NCI-H128 (cell line): ENCODE results near the gene SLC38A3.
"Not testable (repeated sequence)": the region's sequence is repeated elsewhere in the genome, so short reads cannot be mapped to it uniquely, and the experiment has no call there.

ENCODE experiments used
- DNase-seq: peaks from one replicate; lab custom pipeline; 2025; ENCODE audit not compliant: unreplicated experiment; lab: John Stamatoyannopoulos, UW

Gene SLC38A3

GRCh38 chr3:50230104-50230793, 25.2 kb downstream of the SLC38A3 start:
- no peak for DNase-seq

- DNase-seq, result no peak
These were observed 25.7 kb downstream of the SLC38A3 start for GRCh38 chr3:50230794-50231125.

- no peak for DNase-seq
These were observed 26.5 kb downstream of the SLC38A3 start for GRCh38 chr3:50231581-50231980.

DNA sequence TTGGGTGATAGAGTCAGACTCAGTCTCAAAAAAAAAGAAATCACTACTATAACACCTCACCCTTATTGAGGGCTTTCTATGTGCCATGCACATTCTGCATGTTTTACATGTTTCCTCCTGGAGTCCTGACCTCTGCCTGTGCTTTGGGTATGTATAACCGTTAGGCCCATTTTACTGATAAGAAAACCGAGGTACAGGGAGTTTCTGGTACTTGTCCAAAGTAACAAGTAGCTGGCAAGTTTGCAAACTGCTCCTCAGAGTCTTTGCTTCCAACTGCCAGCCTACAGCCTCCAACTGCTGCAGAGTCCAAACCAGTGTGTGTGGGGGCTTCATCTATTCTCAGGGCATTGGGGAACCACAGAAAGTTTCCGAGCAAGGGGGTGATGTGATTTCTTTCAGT, 27.2 kb downstream of the SLC38A3 start:
- DNase-seq, result no peak

- no peak for DNase-seq
These were observed 28.1 kb downstream of the SLC38A3 start for GRCh38 chr3:50233176-50233575.

GRCh38 chr3:50235716-50236483, 30.8 kb downstream of the SLC38A3 start, which contains the start of gene GNAI2:
TSS of gene GNAI2 (plus strand) at chr3:50236204. CDS start at chr3:50236336, 132 bp downstream.
- DNase-seq, result peak; percentile 91

DNA sequence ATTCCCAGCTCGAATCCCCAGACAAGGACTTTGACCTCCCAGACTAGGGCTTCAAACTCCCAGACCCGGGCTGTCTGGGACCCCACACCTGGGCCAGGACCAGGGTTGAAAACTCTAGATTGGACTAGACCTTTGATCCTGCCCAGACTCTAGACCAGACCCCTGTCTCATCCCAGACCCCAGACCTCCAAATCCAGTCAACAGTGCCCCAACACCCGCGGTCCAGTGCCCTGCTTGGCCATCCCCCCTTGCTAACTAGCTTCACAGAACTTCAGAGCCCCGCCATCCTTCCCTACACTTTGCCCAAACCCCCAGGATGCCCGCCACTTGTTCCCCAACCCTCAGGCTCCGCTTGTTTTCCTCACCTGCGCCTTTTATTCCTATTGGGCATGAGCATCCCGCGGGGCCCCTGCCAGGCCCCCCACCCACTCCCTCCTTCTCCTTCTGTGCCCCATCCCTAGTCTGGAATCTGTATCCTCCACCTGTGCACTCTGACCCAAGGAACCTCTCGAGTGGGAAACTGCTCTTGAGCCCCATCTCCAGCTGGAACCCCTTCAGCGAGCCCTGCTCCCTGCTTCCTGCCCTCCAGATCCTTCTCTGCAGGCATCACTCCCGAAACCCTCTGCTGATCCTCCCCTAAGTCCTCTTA, 31.5 kb downstream of the SLC38A3 start:
- no peak for DNase-seq

DNA sequence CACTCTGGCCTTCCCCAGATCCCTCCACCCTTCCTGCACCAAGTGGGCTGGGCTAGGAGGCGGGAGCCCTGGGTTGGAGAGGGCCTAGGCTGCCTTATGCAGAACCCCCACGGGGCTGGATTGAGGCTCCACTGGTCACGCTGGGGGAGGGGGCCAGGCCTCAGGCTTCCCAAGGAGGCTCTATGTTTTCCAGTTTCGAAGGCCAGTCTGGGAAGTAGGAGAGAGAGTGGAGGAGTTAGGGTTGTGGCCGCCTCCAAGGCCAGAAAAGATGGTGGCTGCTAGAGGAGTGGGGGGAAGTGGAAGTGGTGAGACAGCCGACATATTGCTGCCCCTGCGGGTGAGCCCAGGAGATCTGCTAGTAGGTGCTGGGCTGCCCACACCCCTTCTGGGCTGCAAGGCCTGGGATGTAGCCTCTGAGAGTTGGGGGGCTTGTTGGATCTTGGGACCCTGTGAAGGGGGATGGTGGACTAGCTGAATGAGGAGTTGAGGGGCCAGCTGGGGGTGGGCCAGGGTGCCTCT, 32.1 kb downstream of the SLC38A3 start:
- DNase-seq, result no peak

- DNase-seq, result no peak
These were observed 32.9 kb downstream of the SLC38A3 start for GRCh38 chr3:50237754-50238548.

GRCh38 chr3:50238549-50239026, 33.5 kb downstream of the SLC38A3 start:
- DNase-seq, result no peak

- DNase-seq, result no peak
These were observed 34.6 kb downstream of the SLC38A3 start for GRCh38 chr3:50239649-50240048.

DNA sequence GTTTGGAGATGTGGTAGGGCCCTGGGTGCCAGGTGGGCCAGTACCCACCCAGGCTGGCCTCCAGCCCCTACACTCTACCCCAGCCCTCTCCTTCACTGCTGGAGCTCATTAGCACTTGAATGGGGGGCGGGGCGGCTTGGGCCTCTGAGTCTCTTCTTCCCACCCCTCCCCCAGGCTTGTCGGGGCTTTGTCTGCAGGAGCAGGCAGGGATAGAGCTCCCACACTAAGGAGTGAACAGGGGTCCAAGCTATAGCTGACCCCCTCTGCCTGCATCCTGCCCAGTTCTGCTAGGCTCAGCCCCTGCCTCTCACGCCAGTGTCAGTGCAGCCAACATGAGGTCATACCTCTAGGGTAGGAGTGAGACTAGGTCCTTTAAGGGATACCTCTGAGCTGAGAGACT, 36.1 kb downstream of the SLC38A3 start:
- no peak for DNase-seq

GRCh38 chr3:50241713-50242380, 36.8 kb downstream of the SLC38A3 start:
- no peak for DNase-seq

DNA sequence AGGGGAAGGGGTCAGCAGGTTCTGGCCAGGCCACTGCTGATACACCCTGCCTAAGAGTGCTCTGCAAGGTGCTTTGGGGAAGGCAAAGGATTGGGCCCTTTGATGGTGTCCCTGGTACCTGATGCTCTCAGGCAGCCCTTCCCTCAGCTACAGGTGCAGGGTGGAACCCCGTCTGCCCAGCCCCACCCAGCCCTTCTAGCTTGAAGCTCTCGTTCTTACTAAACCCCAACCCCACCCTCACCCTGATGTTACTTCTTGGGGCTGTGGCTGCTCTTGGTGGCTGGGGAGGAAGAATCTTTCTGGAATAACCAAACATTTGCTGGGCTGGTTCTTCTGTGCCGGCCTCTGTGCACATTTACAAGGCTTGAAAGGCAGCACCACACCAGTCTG, 37.3 kb downstream of the SLC38A3 start:
- DNase-seq, result no peak

GRCh38 chr3:50242851-50243542, 37.9 kb downstream of the SLC38A3 start:
- DNase-seq, result no peak

DNA sequence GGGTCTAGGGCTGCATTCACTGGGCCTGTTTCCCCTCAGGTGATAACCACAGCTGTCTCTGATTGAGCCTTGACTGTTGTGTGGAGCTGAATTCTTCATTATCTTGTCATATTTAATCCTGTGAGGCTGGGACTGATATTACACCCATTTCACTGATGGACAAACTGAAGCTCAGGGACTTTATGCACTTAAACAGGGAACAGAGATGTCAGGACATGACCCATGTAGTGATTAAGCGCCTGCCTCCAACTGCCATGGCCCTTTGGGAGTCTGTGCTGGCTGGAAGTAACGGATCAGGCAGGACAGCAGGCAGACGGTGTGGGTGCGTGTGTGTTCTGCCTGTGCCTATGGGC, 38.4 kb downstream of the SLC38A3 start:
- DNase-seq, result no peak

- DNase-seq, result not testable (repeated sequence)
These were observed 39.7 kb downstream of the SLC38A3 start for GRCh38 chr3:50244813-50245212.

- DNase-seq, result no peak
These were observed 40.2 kb downstream of the SLC38A3 start for GRCh38 chr3:50245251-50245745.

DNA sequence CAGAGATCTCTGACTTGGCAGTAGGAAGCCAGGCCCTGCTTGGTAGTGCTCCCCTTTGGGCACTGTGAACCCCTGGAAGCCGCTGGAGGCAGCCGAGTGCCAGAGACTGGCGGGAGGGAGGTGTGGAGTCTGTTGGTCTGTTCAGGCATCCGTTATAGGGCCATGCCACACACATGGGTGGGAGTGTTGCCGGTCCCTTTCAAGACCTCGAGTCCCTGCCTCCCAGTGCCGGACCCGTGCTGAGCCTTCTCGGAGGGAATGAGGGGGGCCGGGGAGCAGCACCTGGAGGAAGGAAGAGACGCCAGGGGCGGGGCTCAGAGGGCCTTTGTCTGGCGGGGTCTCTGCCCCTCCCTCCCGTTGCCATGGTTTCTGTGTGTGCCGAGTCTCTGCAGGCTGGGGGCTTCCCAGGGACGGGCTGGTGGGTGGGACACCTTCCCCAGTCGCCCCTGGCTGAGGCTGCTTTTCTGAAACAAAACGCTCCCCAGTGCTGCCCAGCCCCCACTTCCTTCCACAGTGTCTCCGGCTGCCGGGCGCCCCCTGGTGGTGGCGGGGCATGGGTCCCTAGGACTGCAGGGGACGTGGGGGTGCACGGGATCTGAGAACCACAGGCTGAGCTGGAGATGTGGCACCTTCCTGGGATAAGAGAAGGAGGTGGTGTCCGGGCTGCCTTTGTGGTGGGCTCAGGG, 40.9 kb downstream of the SLC38A3 start:
- peak; percentile 76 for DNase-seq
